CD4-positive, alpha-beta T cell treated with Interleukin-10 for 1 hour (primary cell): ENCODE results near the gene CMTM8.

Experiments used
- DNase-seq: peaks from one replicate; pipeline ENCODE4 v3.0.0-alpha.2; 2020

The CMTM8 gene

GRCh38 chr3:32414522-32415202, 176.2 kb downstream of the CMTM8 start:
- peak; percentile 74 for DNase-seq

GRCh38 chr3:32419742-32420125, 181.3 kb downstream of the CMTM8 start:
- DNase-seq = no peak
